ENCODE results near the gene METTL2A.
"Not testable (repeated sequence)": the region's sequence is repeated elsewhere in the genome, so short reads cannot be mapped to it uniquely, and the experiment has no call there.

GRCh38 chr17:62441181-62441580 is 17.5 kb downstream of the METTL2A start:
- not testable (repeated sequence) for TF ChIP-seq CTCF, EP300 (IDR thresholded peaks at IDR 0.05)

All from esophagus muscularis mucosa (tissue), 3 donors.